Spleen (tissue), 10 donors: Measurements from ENCODE around the gene RHCE. TPM values are rescaled to one million over a fixed set of nuclear protein-coding genes. Genes with fewer than 3 reads are reported as not detected.

Experiments used
- polyA plus RNA-seq, 3 donors: library from polyadenylated mRNA; stranded (reverse); fragments of 200-250 nt; gene quantifications; one replicate each; pipeline ENCODE4 v1.2.1, GENCODE V29; 2013
- total RNA-seq, 7 donors: library from RNA; depleted of rRNA in 3 of 7; stranded (reverse); fragments of >200 nt in 3 of 7; fragmentation: NEBNext Ultra II Directional in 4 of 7; extraction: Animal tissue kit (Norgen Biotek cat#: 25700) in 4 of 7; gene quantifications; one replicate each; pipeline versions ENCODE4 v1.1.0 to v1.2.1, GENCODE V29; 2016 to 2021
- donor health status: healthy with polysubstance abuse.
- donor health status: DM: no; HTN: no; CAD: no; lungs with moderate emphysema.
- donor health status: DM: no; HTN: no; CAD: no.
- donor health status: Bipolar disorder and iron deficiency.
- donor health status: healthy.
- donor health status: DM: no; HTN: no; CAD: no.
- donor health status: DM: yes; HTN: yes; CAD: no.

Gene RHCE
- total and polyA plus RNA-seq, 10 donors: 0.13 to 7.1 (median 0.44) TPM; not detected in 2

Other genes with a start within 250 kb of the RHCE start
- gene SYF2, start 188.3 kb downstream of the RHCE start, total RNA-seq: 10 to 100 TPM; 38.1 to 69.3 (median 47.0) TPM
- 10 to 100 TPM; 80.5 to 98.3 (median 93.2) TPM for gene SYF2, start 188.3 kb downstream of the RHCE start, polyA plus RNA-seq
- gene RSRP1, start 173.4 kb downstream of the RHCE start, total RNA-seq: 100 to 1,000 TPM; 159 to 394 (median 208) TPM
- 100 to 1,000 TPM; 180 to 249 (median 247) TPM for gene RSRP1, start 173.4 kb downstream of the RHCE start, polyA plus RNA-seq
- gene RHD, start 148.3 kb downstream of the RHCE start, total RNA-seq: 1 to 10 TPM in 4 of 7 donors, under 1 TPM in 1, not detected in 2; 0.34 to 3.9 (median 1.8) TPM
- under 1 TPM in 2 of 3 donors, not detected in 1; 0.03 to 0.10 TPM for gene RHD, start 148.3 kb downstream of the RHCE start, polyA plus RNA-seq
- gene TMEM50A, start 82.5 kb downstream of the RHCE start, total RNA-seq: 100 to 1,000 TPM in 1 of 7 donors, 10 to 100 TPM in 6; 74.2 to 108 (median 85.1) TPM
- gene TMEM50A, start 82.5 kb downstream of the RHCE start, polyA plus RNA-seq: 10 to 100 TPM; 44.1 to 75.8 (median 47.1) TPM
- 10 to 100 TPM; 14.3 to 21.0 (median 19.2) TPM for gene MACO1, start 10.1 kb upstream of the RHCE start, total RNA-seq
- gene MACO1, start 10.1 kb upstream of the RHCE start, polyA plus RNA-seq: 1 to 10 TPM; 6.9 to 9.7 (median 7.4) TPM
- 100 to 1,000 TPM in 1 of 7 donors, 10 to 100 TPM in 6; 62.6 to 105 (median 82.3) TPM for gene LDLRAP1, start 122.8 kb upstream of the RHCE start, total RNA-seq
- gene LDLRAP1, start 122.8 kb upstream of the RHCE start, polyA plus RNA-seq: 10 to 100 TPM; 21.7 to 45.9 (median 28.4) TPM
- 10 to 100 TPM; 25.0 to 54.3 (median 47.2) TPM for gene MAN1C1, start 196.0 kb upstream of the RHCE start, total RNA-seq
- 1 to 10 TPM; 4.6 to 7.0 (median 6.9) TPM for gene MAN1C1, start 196.0 kb upstream of the RHCE start, polyA plus RNA-seq